Measurements from ENCODE around the gene SLC25A30. TPM values are rescaled to one million over a fixed set of nuclear protein-coding genes. Genes with fewer than 3 reads are reported as not detected.
"Not testable (repeated sequence)": the region's sequence is repeated elsewhere in the genome, so short reads cannot be mapped to it uniquely, and the experiment has no call there.

The SLC25A30 gene
- total and polyA plus RNA-seq, 9 donors: 11.6 to 19.6 (median 14.0) TPM

- Histone ChIP-seq H3K27ac (ENCODE audit: low read length) (no peak overlapping the region), H3K4me1 (ENCODE audit: control insufficient read depth, insufficient read depth, low read length) (no peaks in the 10 kb centered on the region), H3K27me3 (ENCODE audit: control insufficient read depth, insufficient read depth, low read length) (no peaks in the 10 kb centered on the region), H3K4me3 (ENCODE audit: low read length) (no peak overlapping the region), H3K36me3 (ENCODE audit: control insufficient read depth, insufficient read depth, low read length) (peaks cover 58% of the 10 kb centered on the region), H3K9me3 (replicated peaks; ENCODE audit: control insufficient read depth, low read depth, low read length) (no peaks in the 10 kb centered on the region)
- DNase-seq: no peak
- 82% methylated on average over 5 of the region's 7 CpGs for WGBS (ENCODE audit: insufficient coverage)
Measured at GRCh38 chr13:45356966-45357672, 61.1 kb downstream of the SLC25A30 start.

DNA sequence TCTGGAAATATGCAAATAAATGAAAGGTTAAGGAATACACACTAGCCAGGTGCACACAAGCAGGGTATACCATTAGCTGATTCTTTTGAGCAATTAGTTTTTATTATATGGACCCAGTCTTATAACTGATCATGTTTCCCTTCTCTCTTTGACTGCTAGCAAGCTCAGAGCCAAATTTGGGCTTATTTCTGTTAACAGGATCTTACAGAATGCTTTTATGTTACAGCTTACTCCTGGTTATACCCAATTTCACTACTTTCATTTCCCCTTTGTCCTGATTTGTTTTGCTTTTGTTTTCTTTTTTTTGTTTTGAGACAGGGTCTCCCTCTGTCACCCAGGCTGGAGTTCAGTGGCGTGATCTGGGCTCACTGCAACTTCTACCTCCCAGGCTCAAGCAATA, 64.3 kb downstream of the SLC25A30 start:
- no peaks in the 10 kb centered on the region for H3K27me3 ChIP-seq (ENCODE audit: control insufficient read depth, insufficient read depth, low read length)
- DNase-seq: no peak
- H3K36me3 ChIP-seq (ENCODE audit: control insufficient read depth, insufficient read depth, low read length): peaks cover 67% of the 10 kb centered on the region
- no peak overlapping the region for H3K4me3 ChIP-seq (ENCODE audit: low read length)
- H3K9me3 ChIP-seq (replicated peaks; ENCODE audit: control insufficient read depth, low read depth, low read length): no peaks in the 10 kb centered on the region
- WGBS (ENCODE audit: insufficient coverage): no CpG with 5 or more reads among the region's 1 CpG
- H3K27ac ChIP-seq (ENCODE audit: low read length): no peak overlapping the region
- H3K4me1 ChIP-seq (ENCODE audit: control insufficient read depth, insufficient read depth, low read length): no peaks in the 10 kb centered on the region

DNA sequence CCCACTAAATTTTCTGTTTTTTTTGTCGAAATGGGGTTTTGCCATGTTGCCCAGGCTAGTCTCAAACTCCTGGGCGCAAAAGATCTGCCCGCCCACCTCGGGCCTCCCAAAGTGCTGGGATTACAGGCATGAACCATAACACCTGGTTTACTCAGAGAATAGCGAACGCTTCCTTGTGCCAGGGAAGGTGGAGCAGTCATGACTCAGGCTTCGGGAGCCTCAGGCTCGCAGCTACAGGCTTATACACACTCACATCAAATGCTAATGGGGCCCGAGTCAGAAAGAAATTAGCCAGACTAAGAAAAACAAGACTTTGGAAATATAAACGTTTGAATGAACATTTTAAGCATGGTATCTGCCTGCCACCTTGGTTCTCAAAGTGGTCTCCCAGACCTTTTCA, 66.1 kb downstream of the SLC25A30 start:
- Histone ChIP-seq H3K4me3 (ENCODE audit: low read length) (no peak overlapping the region), H3K27ac (ENCODE audit: low read length) (no peak overlapping the region), H3K9me3 (replicated peaks; ENCODE audit: control insufficient read depth, low read depth, low read length) (no peaks in the 10 kb centered on the region), H3K4me1 (ENCODE audit: control insufficient read depth, insufficient read depth, low read length) (no peaks in the 10 kb centered on the region), H3K27me3 (ENCODE audit: control insufficient read depth, insufficient read depth, low read length) (no peaks in the 10 kb centered on the region), H3K36me3 (ENCODE audit: control insufficient read depth, insufficient read depth, low read length) (peaks cover 63% of the 10 kb centered on the region)
- no peak for DNase-seq
- WGBS (ENCODE audit: insufficient coverage): 87% methylated on average over 7 of the region's 10 CpGs

DNA sequence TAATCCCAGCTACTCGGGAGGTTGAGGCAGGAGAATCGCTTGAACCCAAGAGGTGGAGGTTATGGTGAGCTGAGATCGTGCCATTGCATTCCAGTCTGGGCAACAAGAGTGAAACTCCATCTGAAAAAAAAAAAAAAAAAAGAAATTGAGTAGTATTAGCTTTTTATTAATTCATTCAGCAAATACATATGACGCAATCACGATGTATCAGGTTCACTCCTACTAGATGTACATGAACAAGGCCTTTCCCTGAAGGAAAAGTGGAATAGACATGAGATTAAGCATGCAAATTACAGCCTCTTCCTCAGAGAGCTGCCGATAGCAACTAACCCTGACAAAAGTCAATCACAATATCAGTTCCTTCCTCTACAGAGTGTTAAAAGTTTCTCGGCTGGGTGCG, 68.0 kb downstream of the SLC25A30 start:
- no peak for DNase-seq
- Histone ChIP-seq H3K27me3 (ENCODE audit: control insufficient read depth, insufficient read depth, low read length) (no peaks in the 10 kb centered on the region), H3K27ac (ENCODE audit: low read length) (no peak overlapping the region), H3K4me1 (ENCODE audit: control insufficient read depth, insufficient read depth, low read length) (no peaks in the 10 kb centered on the region), H3K9me3 (replicated peaks; ENCODE audit: control insufficient read depth, low read depth, low read length) (no peaks in the 10 kb centered on the region), H3K36me3 (ENCODE audit: control insufficient read depth, insufficient read depth, low read length) (peaks cover 62% of the 10 kb centered on the region), H3K4me3 (ENCODE audit: low read length) (no peak overlapping the region)
- no CpG with 5 or more reads among the region's 8 CpGs for WGBS (ENCODE audit: insufficient coverage)

DNA sequence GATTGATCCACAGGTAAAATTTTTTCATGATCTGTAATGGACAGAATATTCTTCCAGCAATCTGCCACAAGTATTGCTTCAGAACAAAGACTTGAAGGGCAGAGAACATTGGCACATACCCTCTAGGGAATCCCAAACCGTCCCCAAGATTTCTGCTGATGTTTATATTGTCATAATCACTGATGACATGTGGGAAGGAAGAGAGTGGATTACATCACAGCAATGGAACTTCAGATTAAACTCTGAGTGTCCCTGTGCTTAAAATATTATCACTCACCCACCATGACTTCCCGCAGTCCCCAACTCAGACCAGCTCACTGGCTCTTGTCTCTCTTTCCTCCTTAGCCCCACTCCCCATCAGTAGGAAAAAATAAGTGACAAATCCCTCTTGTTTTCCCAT, 68.7 kb downstream of the SLC25A30 start:
- H3K4me1 ChIP-seq (ENCODE audit: control insufficient read depth, insufficient read depth, low read length): no peaks in the 10 kb centered on the region

DNA sequence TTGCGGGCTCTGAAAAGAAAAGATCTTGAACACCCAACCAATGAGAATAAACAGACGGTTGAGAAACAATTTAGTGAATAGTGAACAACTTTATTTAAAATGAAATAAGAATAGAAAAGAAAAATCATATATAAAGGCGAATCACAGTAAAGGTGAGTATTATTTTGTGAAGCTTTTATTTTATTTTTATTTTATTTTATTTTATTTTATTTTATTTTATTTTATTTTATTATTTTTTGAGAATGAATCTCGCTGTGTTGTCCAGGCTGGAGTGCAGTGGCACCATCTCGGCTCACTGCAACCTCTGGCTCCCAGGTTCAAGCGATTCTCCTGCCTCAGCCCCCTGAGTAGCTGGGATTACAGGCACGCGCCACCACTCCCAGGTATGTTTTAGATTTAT, 74.1 kb downstream of the SLC25A30 start:
- DNase-seq; H3K27ac ChIP-seq (ENCODE audit: low read length); H3K4me1 ChIP-seq (ENCODE audit: control insufficient read depth, insufficient read depth, low read length); H3K9me3 ChIP-seq (replicated peaks; ENCODE audit: control insufficient read depth, low read depth, low read length); H3K27me3 ChIP-seq (ENCODE audit: control insufficient read depth, insufficient read depth, low read length); H3K4me3 ChIP-seq (ENCODE audit: low read length): not testable (repeated sequence)
- H3K36me3 ChIP-seq (ENCODE audit: control insufficient read depth, insufficient read depth, low read length): peaks cover 41% of the 10 kb centered on the region
- no CpG with 5 or more reads among the region's 8 CpGs for WGBS (ENCODE audit: insufficient coverage)

More for the DNA sequence above, 68.7 kb downstream of the SLC25A30 start:
- H3K36me3 ChIP-seq (ENCODE audit: control insufficient read depth, insufficient read depth, low read length): peaks cover 63% of the 10 kb centered on the region
- H3K4me3 ChIP-seq (ENCODE audit: low read length): no peak overlapping the region
- 100% methylated on average over 1 of the region's 2 CpGs for WGBS (ENCODE audit: insufficient coverage)
- no peak overlapping the region for H3K27ac ChIP-seq (ENCODE audit: low read length)
- no peak for DNase-seq
- H3K9me3 ChIP-seq (replicated peaks; ENCODE audit: control insufficient read depth, low read depth, low read length): no peaks in the 10 kb centered on the region
- no peaks in the 10 kb centered on the region for H3K27me3 ChIP-seq (ENCODE audit: control insufficient read depth, insufficient read depth, low read length)

Other genes with a start within 250 kb of the SLC25A30 start
- gene KCTD4, start 217.3 kb downstream of the SLC25A30 start, total RNA-seq: 0.04 TPM
- gene KCTD4, start 217.3 kb downstream of the SLC25A30 start, polyA plus RNA-seq (ENCODE audit: insufficient read depth in 1 of 8, insufficient read length in 8 of 8, low replicate concordance in 1 of 8): under 1 TPM in 5 of 8 donors, not detected in 3; 0.09 to 0.53 (median 0.24) TPM
- 6,059 TPM for gene TPT1, start 77.2 kb downstream of the SLC25A30 start, total RNA-seq
- gene TPT1, start 77.2 kb downstream of the SLC25A30 start, polyA plus RNA-seq (ENCODE audit: insufficient read depth in 1 of 8, insufficient read length in 8 of 8, low replicate concordance in 1 of 8): 1,000 to 10,000 TPM; 7,457 to 9,795 (median 8,327) TPM
- 27.4 TPM for gene COG3, start 46.6 kb upstream of the SLC25A30 start, total RNA-seq
- gene COG3, start 46.6 kb upstream of the SLC25A30 start, polyA plus RNA-seq (ENCODE audit: insufficient read depth in 1 of 8, insufficient read length in 8 of 8, low replicate concordance in 1 of 8): 10 to 100 TPM; 17.6 to 22.9 (median 19.7) TPM
- gene ERICH6B, start 197.4 kb upstream of the SLC25A30 start, total RNA-seq: not detected
- gene ERICH6B, start 197.4 kb upstream of the SLC25A30 start, polyA plus RNA-seq (ENCODE audit: insufficient read depth in 1 of 8, insufficient read length in 8 of 8, low replicate concordance in 1 of 8): 1 to 10 TPM in 3 of 8 donors, under 1 TPM in 5; 0.35 to 2.4 (median 0.76) TPM

All from muscle of leg (tissue), 11 donors.